HG03565 (cell line): ENCODE results near the gene TXLNG.

ENCODE experiments used
- ATAC-seq: cut with Tn5 transposase; IDR thresholded peaks from one replicate; pipeline ENCODE4 v1.9.1; 2021; ENCODE audit warnings: mild to moderate bottlenecking, moderate library complexity; ENCODE audit not compliant: unreplicated experiment

The TXLNG gene

GRCh38 chrX:16838202-16839066 is 52.2 kb downstream of the TXLNG start:
- no peak for ATAC-seq

GRCh38 chrX:16839219-16839851 is 53.1 kb downstream of the TXLNG start:
- ATAC-seq: no peak

- no peak for ATAC-seq
Observed at GRCh38 chrX:16839852-16840460, 53.7 kb downstream of the TXLNG start.

GRCh38 chrX:16842684-16843083 is 56.4 kb downstream of the TXLNG start:
- ATAC-seq: no peak

- ATAC-seq: no peak
Observed at GRCh38 chrX:16843208-16843909, 57.1 kb downstream of the TXLNG start.

- ATAC-seq: no peak
Observed at GRCh38 chrX:16845686-16846085, 59.4 kb downstream of the TXLNG start.

- no peak for ATAC-seq
Observed at GRCh38 chrX:16848541-16848940, 62.3 kb downstream of the TXLNG start.

- no peak for ATAC-seq
Observed at GRCh38 chrX:16851421-16851820, 65.2 kb downstream of the TXLNG start.

GRCh38 chrX:16851827-16852226 is 65.6 kb downstream of the TXLNG start:
- ATAC-seq: no peak

GRCh38 chrX:16852617-16853179 is 66.4 kb downstream of the TXLNG start:
- ATAC-seq: no peak

GRCh38 chrX:16853537-16853936 is 67.3 kb downstream of the TXLNG start:
- ATAC-seq: no peak

- ATAC-seq: no peak
Observed at GRCh38 chrX:16855363-16856075, 69.3 kb downstream of the TXLNG start.

GRCh38 chrX:16856076-16856404 is 69.8 kb downstream of the TXLNG start:
- peak; percentile 48 for ATAC-seq

GRCh38 chrX:16856744-16857143 is 70.5 kb downstream of the TXLNG start:
- no peak for ATAC-seq

GRCh38 chrX:16862829-16863228 is 76.6 kb downstream of the TXLNG start:
- ATAC-seq: no peak

GRCh38 chrX:16867947-16868346 is 81.7 kb downstream of the TXLNG start:
- ATAC-seq: no peak

- no peak for ATAC-seq
Observed at GRCh38 chrX:16868920-16869319, 82.7 kb downstream of the TXLNG start.

GRCh38 chrX:16869393-16870094 is 83.3 kb downstream of the TXLNG start:
- peak; percentile 26 for ATAC-seq

- peak; percentile 73 for ATAC-seq
Observed at GRCh38 chrX:16870095-16870861, 84.0 kb downstream of the TXLNG start, which contains the start of gene RBBP7. RBBP7 (minus strand) TSS chrX:16870362; CDS start chrX:16870053, 309 bp downstream.
